H9 (cell line): Measurements from ENCODE around the gene ERP27. TPM values are rescaled to one million over a fixed set of nuclear protein-coding genes. Genes with fewer than 3 reads are reported as not detected.

Source experiments
- DNase-seq: peaks from one replicate; pipeline ENCODE4 v3.0.0-alpha.2; 2017
- H2AFZ ChIP-seq: one replicate; pipeline ENCODE4 v1.6.1; 2013; ENCODE audit warnings: mild to moderate bottlenecking, low read length, control low read depth, moderate library complexity
- H2AK5ac ChIP-seq: 2 replicates; pipeline ENCODE4 v1.6.1; 2013; ENCODE audit warnings: low read length, control low read depth, mixed read lengths; ENCODE audit not compliant: insufficient read length
- H2BK120ac ChIP-seq: one replicate; pipeline ENCODE4 v1.6.1; 2013; ENCODE audit warnings: low read depth, mild to moderate bottlenecking, low read length, control low read depth, inconsistent platforms; ENCODE audit not compliant: poor library complexity, severe bottlenecking
- H2BK12ac ChIP-seq: 2 replicates; pipeline ENCODE4 v1.6.1; 2013; ENCODE audit warnings: low read length, control low read depth, mixed read lengths, low read depth; ENCODE audit not compliant: insufficient read length
- H2BK15ac ChIP-seq: 2 replicates; pipeline ENCODE4 v1.6.1; 2013; ENCODE audit warnings: low read depth, low read length, control low read depth
- H2BK20ac ChIP-seq: one replicate; pipeline ENCODE4 v1.6.1; 2013; ENCODE audit warnings: low read depth, mild to moderate bottlenecking, low read length, control low read depth, inconsistent platforms; ENCODE audit not compliant: poor library complexity, severe bottlenecking
- H2BK5ac ChIP-seq: 2 replicates; pipeline ENCODE4 v1.6.1; 2013; ENCODE audit warnings: low read length, control low read depth, mixed read lengths; ENCODE audit not compliant: insufficient read length
- H3K14ac ChIP-seq: 2 replicates; pipeline ENCODE4 v1.6.1; 2013; ENCODE audit warnings: low read length, control low read depth; ENCODE audit not compliant: insufficient read depth
- H3K18ac ChIP-seq: 2 replicates; pipeline ENCODE4 v1.6.1; 2013; ENCODE audit warnings: low read depth, mild to moderate bottlenecking, mixed read lengths, low read length, control low read depth; ENCODE audit not compliant: insufficient read length
- H3K23ac ChIP-seq: 2 replicates; pipeline ENCODE4 v1.6.1; 2013; ENCODE audit warnings: low read length, control low read depth, mixed read lengths, low read depth; ENCODE audit not compliant: insufficient read length
- H3K23me2 ChIP-seq: 2 replicates; pipeline ENCODE4 v1.6.1; 2013; ENCODE audit warnings: low read depth, mild to moderate bottlenecking, mixed read lengths, low read length, control low read depth; ENCODE audit not compliant: insufficient read length, poor library complexity, severe bottlenecking
- H3K27ac ChIP-seq: 2 replicates; pipeline ENCODE4 v1.5.1; 2013; ENCODE audit warnings: low read length, control low read depth, mixed read lengths, low read depth; ENCODE audit not compliant: insufficient read length
- H3K27me3 ChIP-seq: 2 replicates; pipeline ENCODE4 v1.6.1; 2013; ENCODE audit warnings: low read length, control low read depth, inconsistent platforms; ENCODE audit not compliant: insufficient read depth
- H3K4ac ChIP-seq: 2 replicates; pipeline ENCODE4 v1.6.1; 2013; ENCODE audit warnings: low read depth, mild to moderate bottlenecking, control low read depth, inconsistent platforms, low read length, moderate library complexity
- H3K4me1 ChIP-seq: 2 replicates; pipeline ENCODE4 v1.6.1; 2013; ENCODE audit warnings: low read length, control low read depth, inconsistent platforms; ENCODE audit not compliant: insufficient read depth
- H3K4me2 ChIP-seq: 2 replicates; pipeline ENCODE4 v1.6.1; 2013; ENCODE audit warnings: low read length, control low read depth, mixed read lengths; ENCODE audit not compliant: insufficient read length, insufficient read depth
- H3K56ac ChIP-seq: 2 replicates; pipeline ENCODE4 v1.6.1; 2013; ENCODE audit warnings: low read depth, mild to moderate bottlenecking, mixed read lengths, low read length, control low read depth; ENCODE audit not compliant: insufficient read length
- H3K79me1 ChIP-seq: 2 replicates; pipeline ENCODE4 v1.6.1; 2013; ENCODE audit warnings: low read depth, mild to moderate bottlenecking, moderate library complexity, low read length, control low read depth, inconsistent platforms; ENCODE audit not compliant: insufficient read depth, poor library complexity, severe bottlenecking
- H3K79me2 ChIP-seq: 2 replicates; pipeline ENCODE4 v1.6.1; 2013; ENCODE audit warnings: low read length, control low read depth, inconsistent platforms; ENCODE audit not compliant: insufficient read depth
- H3K9ac ChIP-seq: 2 replicates; pipeline ENCODE4 v1.6.1; 2013; ENCODE audit warnings: low read length, control low read depth, mixed read lengths; ENCODE audit not compliant: insufficient read length; ENCODE audit errors: extremely low read depth
- H3K9me3 ChIP-seq: one replicate; pipeline ENCODE4 v1.6.1; 2013; ENCODE audit warnings: low read depth, low read length, inconsistent platforms; ENCODE audit not compliant: control insufficient read depth
- H3T11ph ChIP-seq: one replicate; pipeline ENCODE4 v1.6.1; 2013; ENCODE audit warnings: mild to moderate bottlenecking, low read length, control low read depth, inconsistent platforms
- H4K20me1 ChIP-seq: one replicate; pipeline ENCODE4 v1.6.1; 2013; ENCODE audit not compliant: control insufficient read depth, insufficient read length, insufficient read depth
- H4K5ac ChIP-seq: 2 replicates; pipeline ENCODE4 v1.6.1; 2013; ENCODE audit warnings: low read depth, mild to moderate bottlenecking, mixed read lengths, low read length, control low read depth; ENCODE audit not compliant: insufficient read length
- H4K8ac ChIP-seq: replicated peaks from 2 replicates; pipeline ENCODE4 v1.6.1; 2013; ENCODE audit warnings: low read length, control low read depth, mixed read lengths, low read depth; ENCODE audit not compliant: insufficient read length
- H4K91ac ChIP-seq: 2 replicates; pipeline ENCODE4 v1.6.1; 2013; ENCODE audit warnings: low read depth, mild to moderate bottlenecking, moderate library complexity, mixed read lengths, low read length, control low read depth; ENCODE audit not compliant: insufficient read length
- H3K27ac Mint-ChIP-seq, 3 experiments: 2 replicates in 2 of 3; 3 replicates in 1 of 3; pipeline ENCODE4 v1.8.0; 2020 to 2021; ENCODE audit warnings: mixed read lengths in 3 of 3, mild to moderate bottlenecking in 1 of 3, moderate library complexity in 1 of 3
- H3K27me3 Mint-ChIP-seq: 2 replicates; pipeline ENCODE4 v1.8.0; 2021; ENCODE audit warnings: low read depth, mild to moderate bottlenecking, moderate library complexity, mixed read lengths
- H3K36me3 Mint-ChIP-seq, 3 experiments: 2 replicates in 2 of 3; 3 replicates in 1 of 3; pipeline ENCODE4 v1.8.0; 2020 to 2021; ENCODE audit warnings: low read depth in 3 of 3, mixed read lengths in 3 of 3; ENCODE audit not compliant: insufficient read depth in 1 of 3
- H3K4me1 Mint-ChIP-seq, 2 experiments: 2 replicates each; pipeline ENCODE4 v1.8.0; 2020; ENCODE audit warnings: mixed read lengths in 2 of 2
- H3K4me3 Mint-ChIP-seq, 2 experiments: 2 replicates in 1 of 2; 3 replicates in 1 of 2; pipeline ENCODE4 v1.8.0; 2020 to 2021; ENCODE audit warnings: mild to moderate bottlenecking in 2 of 2, mixed read lengths in 2 of 2, moderate library complexity in 1 of 2
- H3K9me3 Mint-ChIP-seq, 2 experiments: 2 replicates in 1 of 2; 3 replicates in 1 of 2; pipeline ENCODE4 v1.8.0; 2020; ENCODE audit warnings: mild to moderate bottlenecking in 2 of 2, mixed read lengths in 2 of 2, moderate library complexity in 1 of 2
- CTCF ChIP-seq: fragments of 200-600 bp; sonication (generic); conservative IDR thresholded peaks from 3 replicates; pipeline ENCODE4 v1.8.0; 2021; ENCODE audit warnings: antibody characterized with exemption, mild to moderate bottlenecking
- WGBS: extraction: QIAGEN DNeasy Blood & Tissue Kit; methylation state at CpG from one replicate; pipeline ENCODE4 v1.1.7; 2013; ENCODE audit warnings: missing lambda C conversion rate, low lambda C conversion rate, mixed read lengths; ENCODE audit not compliant: insufficient read length; ENCODE audit errors: extremely low coverage; 5-methylcytosine and 5-hydroxymethylcytosine counted together
- total RNA-seq: library from RNA; stranded (reverse); gene quantifications from 2 replicates; pipeline ENCODE4 v1.2.1, GENCODE V29; 2021

ERP27 gene
- total RNA-seq, 1 experiment from 2014 or later: not detected

- H4K8ac ChIP-seq: no peak overlapping the region
- no peaks in the 10 kb centered on the region for H3K27me3 ChIP-seq
- no peak overlapping the region for H3T11ph ChIP-seq
- H3K4ac ChIP-seq: no peak overlapping the region
- H3K27ac ChIP-seq: no peak overlapping the region
- H2BK120ac ChIP-seq: no peak overlapping the region
- no peaks in the 10 kb centered on the region for H3K36me3 Mint-ChIP-seq
- H3K14ac ChIP-seq: no peak overlapping the region
- no peak overlapping the region for H2BK12ac ChIP-seq
- H3K27ac Mint-ChIP-seq: peak overlapping the region in 1 of 3 experiments; percentile 36; a peak in 1 of 7 replicates
- H3K9me3 Mint-ChIP-seq: no peaks in the 10 kb centered on the region
- WGBS: no CpG with 5 or more reads among the region's 5 CpGs
- no peak for TF ChIP-seq CTCF
- no peaks in the 10 kb centered on the region for H4K20me1 ChIP-seq
- no peaks in the 10 kb centered on the region for H3K27me3 Mint-ChIP-seq
- H3K23me2 ChIP-seq: no peaks in the 10 kb centered on the region
- no peak overlapping the region for H3K56ac ChIP-seq
- DNase-seq: no peak
- H2BK20ac ChIP-seq: no peak overlapping the region
- no peak overlapping the region for H3K9ac ChIP-seq
- peaks cover 2 to 9% of the 10 kb centered on the region in 2 experiments; a peak in 3 of 4 replicates for H3K4me1 Mint-ChIP-seq
- peaks cover 2% of the 10 kb centered on the region; the same call in 1 of the 2 replicates for H3K4me1 ChIP-seq
- H3K23ac ChIP-seq: no peak overlapping the region
- no peak overlapping the region for H2AFZ ChIP-seq
- no peak overlapping the region for H3K4me2 ChIP-seq
- H3K9me3 ChIP-seq: no peaks in the 10 kb centered on the region
- H3K4me3 Mint-ChIP-seq: no peak overlapping the region
- no peak overlapping the region for H2AK5ac ChIP-seq
- no peak overlapping the region for H4K5ac ChIP-seq
- H3K18ac ChIP-seq: no peak overlapping the region
- no peak overlapping the region for H2BK15ac ChIP-seq
- H3K79me2 ChIP-seq: no peaks in the 10 kb centered on the region
- no peaks in the 10 kb centered on the region for H3K79me1 ChIP-seq
- H4K91ac ChIP-seq: no peak overlapping the region
- no peak overlapping the region for H2BK5ac ChIP-seq
Observed at GRCh38 chr12:14893506-14894250, 44.7 kb downstream of the ERP27 start.
